GM12873 (cell line): ENCODE results near the gene SCARF2.

Experiments used
- CTCF ChIP-seq: IDR thresholded peaks from 2 replicates; pipeline ENCODE4 v1.5.1; 2012; ENCODE audit warnings: low read depth, mild to moderate bottlenecking, moderate library complexity, low read length, control low read depth; ENCODE audit not compliant: insufficient read depth; ENCODE audit errors: missing control alignments

The SCARF2 gene

GRCh38 chr22:20395181-20395906, 42.3 kb downstream of the SCARF2 start:
- no peak for TF ChIP-seq CTCF

- no peak for TF ChIP-seq CTCF
Measured at GRCh38 chr22:20393705-20394476, 43.7 kb downstream of the SCARF2 start, which contains the start of gene ZNF74. Gene ZNF74 (plus strand): TSS chr22:20394151. CDS start chr22:20394629, 478 bp downstream.

GRCh38 chr22:20392983-20393704, 44.5 kb downstream of the SCARF2 start:
- TF ChIP-seq CTCF: no peak

GRCh38 chr22:20391222-20391621, 46.4 kb downstream of the SCARF2 start:
- no peak for TF ChIP-seq CTCF

- no peak for TF ChIP-seq CTCF
Measured at GRCh38 chr22:20390394-20390907, 47.2 kb downstream of the SCARF2 start.

- no peak for TF ChIP-seq CTCF
Measured at GRCh38 chr22:20389288-20389687, 48.3 kb downstream of the SCARF2 start.

- no peak for TF ChIP-seq CTCF
Measured at GRCh38 chr22:20388200-20388599, 49.4 kb downstream of the SCARF2 start.
